HG03520 (cell line): ENCODE results near the gene TTLL13.
"Not testable (repeated sequence)": the region's sequence is repeated elsewhere in the genome, so short reads cannot be mapped to it uniquely, and the experiment has no call there.

Experiments used
- ATAC-seq: cut with Tn5 transposase; IDR thresholded peaks from one replicate; pipeline ENCODE4 v1.9.1; 2021; ENCODE audit warnings: mild to moderate bottlenecking, moderate library complexity; ENCODE audit not compliant: unreplicated experiment

The TTLL13 gene

DNA sequence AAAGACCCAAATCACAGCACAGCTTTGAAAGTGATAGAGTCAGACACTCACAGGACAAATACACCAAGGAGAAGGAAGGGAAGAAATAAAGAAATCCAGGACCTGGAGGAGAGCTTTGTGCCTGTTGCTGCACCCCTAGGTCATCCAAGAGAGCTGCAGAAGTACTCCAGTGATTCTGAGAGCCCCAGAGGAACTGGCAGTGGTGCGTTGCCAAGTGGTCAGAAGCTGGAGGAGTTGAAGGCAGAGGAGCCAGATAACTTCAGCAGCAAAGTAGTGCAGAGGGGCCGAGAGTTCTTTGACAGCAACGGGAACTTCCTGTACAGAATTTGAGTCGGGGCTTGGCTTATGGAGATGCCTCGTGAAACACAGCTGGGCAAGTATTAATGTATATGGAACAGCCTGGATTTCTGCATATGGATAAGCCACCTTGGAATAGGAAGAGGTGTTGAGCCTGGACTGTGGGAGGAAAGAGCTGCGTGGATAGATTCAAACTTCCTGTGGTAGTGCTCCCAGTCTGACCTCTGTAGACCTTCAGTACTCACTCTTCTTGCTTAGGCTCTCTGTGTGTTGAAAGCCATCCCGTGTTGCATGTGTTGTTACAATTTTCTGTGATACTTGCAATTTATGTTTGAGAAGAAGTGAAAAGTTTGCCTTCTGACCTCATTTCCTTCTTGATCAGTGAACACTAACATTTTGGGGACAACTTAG is 22.3 kb downstream of the TTLL13 start:
- no peak for ATAC-seq

GRCh38 chr15:90278467-90278866 is 29.1 kb downstream of the TTLL13 start:
- ATAC-seq, result not testable (repeated sequence)

- not testable (repeated sequence) for ATAC-seq
Measured at GRCh38 chr15:90280743-90281142, 31.4 kb downstream of the TTLL13 start.

- not testable (repeated sequence) for ATAC-seq
Measured at GRCh38 chr15:90281637-90282036, 32.3 kb downstream of the TTLL13 start.

DNA sequence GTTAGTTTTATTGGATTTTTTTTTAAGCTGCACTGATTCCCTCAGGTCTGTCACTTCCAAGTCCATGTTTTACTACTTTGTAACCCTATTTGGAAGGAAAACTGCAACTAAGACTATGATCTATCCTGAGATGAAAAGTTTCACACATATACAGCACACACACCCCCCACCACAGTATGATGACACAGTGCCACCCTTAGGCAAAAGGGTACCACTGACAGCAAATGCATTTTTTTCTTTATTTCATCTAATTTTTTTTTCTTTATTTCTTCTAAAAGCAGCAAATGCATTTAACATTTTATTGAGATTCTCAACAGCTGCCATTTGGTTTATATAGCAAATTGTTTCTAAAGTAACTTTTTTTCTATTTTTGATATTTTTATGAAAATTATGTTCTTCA is 37.3 kb downstream of the TTLL13 start:
- ATAC-seq, result no peak

DNA sequence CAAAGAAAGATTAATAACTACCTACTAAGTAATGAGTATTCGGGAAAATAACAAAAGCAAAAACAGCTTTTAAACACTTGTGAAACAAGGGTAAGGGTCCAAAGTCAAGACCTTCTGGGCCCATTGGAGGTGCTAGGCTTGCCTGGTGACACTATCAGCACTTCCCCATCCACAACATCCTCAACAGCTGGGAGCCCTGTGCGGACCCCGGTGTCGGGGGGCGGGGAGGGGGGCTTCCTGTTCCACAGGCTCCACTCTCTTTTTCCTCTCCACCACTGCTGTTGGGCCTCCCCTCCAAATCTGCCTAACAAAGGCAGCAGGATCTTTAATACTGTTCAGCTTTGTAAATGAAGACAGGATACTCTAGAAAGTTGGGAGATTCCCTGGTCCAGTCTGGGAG is 37.7 kb downstream of the TTLL13 start:
- ATAC-seq, result no peak

DNA sequence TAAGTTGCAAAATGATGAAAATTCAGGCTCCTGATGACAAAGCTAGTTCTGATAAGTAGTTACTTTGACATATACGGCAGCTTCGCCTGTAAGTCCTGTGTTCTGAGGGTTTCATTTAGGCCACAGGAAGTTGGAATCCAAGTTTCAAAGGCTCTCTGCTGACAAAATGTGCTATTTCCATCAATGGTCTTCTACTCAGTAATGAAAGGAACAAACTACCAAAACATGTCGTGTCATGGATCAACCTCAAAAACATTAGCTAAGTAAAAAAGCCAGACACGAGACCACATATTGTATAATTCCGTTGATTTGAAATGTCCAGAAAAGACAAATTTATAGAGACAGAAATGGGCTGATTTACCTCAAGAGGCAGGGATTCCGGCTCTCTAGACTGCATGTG is 38.6 kb downstream of the TTLL13 start:
- ATAC-seq, result no peak

DNA sequence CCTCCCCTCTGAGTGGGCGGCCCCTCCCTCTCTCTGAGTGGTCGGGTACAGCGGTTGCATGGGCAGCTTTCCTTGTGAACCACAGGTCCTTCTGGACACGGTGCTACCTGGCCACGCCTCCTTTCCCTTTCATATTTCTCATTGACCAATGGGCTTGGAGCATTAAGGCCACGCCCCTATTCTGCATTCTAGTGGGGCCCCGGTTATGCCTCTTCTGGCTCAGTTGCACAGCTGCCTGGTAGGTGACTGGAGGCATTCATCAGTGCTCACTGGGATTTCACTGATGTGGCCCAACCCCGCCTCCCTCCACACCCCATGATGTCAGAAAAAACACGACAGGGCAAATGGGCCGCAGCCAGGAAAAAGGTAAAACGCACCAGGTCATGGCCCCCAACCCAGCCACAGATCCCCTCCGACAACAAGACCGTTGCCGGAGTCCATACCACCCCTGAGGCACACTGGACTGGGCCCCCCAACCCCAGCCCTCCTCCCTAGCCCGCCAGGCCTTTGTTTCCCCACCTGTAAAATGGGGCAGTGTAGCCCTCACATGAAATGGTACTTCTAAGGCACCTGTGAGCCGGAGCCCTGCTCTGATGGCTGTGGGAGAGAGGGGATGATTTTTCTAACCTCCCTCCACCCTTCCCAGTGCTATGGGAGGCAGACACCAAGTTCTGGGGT is 42.5 kb downstream of the TTLL13 start:
- ATAC-seq, result no peak

DNA sequence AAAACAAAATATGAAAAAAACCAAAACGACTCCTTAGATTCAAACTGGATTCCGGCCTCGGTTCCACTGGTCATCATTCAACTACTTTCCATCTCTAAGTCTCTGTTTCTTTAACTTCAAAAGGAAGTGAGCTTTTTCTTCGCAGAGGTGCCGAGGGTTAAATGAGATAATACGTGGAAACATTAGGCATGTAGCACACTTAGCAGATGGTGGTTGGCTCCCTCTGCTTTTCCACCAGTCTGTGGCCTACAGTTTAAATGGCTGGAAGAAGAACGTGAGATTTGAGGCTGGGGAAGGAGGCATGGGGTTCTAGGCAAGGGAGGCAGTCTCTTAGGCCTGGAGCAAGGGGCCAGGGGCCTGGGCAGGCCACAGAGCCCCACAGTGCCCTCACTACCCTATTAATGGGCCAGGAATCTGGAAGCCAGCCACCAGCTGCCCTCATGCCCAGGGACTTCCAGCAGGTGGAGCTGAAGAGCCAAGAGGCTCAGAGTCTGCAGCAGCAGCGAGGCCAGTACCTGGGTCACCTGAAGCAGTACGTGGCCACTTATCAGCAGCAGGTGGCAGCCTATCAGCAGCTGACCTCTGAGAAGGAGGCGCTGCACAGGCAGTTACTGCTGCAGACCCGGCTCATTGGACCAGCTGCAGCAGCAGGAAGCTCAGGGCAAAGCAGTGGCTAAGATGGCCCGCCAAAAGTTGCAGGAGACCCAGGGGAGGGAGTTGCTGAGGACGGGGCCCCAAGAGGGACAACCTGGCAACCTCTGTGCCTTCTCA is 43.9 kb downstream of the TTLL13 start:
- ATAC-seq, result not testable (repeated sequence)

DNA sequence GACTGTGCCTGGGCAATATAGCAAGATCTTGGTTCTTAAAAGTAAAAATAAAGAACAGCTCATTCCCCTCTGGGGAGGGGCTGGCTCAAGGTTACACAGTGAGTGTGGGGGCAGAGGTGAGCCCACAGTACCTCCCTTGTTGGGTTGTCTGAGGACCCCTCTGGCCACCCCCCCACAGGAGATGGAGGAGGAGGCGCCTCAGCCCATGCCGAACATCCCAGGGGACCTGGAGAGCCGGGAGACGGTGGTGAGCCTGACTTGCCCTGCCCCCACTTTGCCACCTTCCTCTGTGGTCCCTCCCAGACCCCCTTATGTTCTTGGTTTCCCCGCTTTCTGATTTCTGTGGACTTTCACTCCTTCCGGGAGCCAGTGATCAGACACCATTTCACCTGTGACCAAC is 44.8 kb downstream of the TTLL13 start:
- ATAC-seq, result no peak

- ATAC-seq, result no peak
Measured at GRCh38 chr15:90294601-90295269, 45.4 kb downstream of the TTLL13 start.

DNA sequence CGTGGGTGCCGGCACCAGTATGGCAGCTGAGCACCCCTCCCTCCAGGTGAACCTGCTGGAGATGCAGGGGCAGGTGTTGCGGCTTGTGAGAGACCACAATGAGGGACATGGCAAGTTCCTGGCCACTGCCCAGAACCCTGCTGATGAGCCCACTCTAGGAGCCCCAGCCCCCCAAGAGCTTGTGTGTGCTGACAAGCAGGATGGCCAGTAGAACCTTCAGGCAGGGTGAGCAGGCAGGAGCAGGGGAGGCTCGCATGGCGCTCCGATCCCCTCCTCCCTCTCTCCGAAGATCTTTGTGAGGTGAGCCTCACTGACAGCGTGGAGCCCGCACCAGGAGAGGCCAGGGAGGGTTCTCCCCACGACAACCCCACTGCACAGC is 45.9 kb downstream of the TTLL13 start:
- ATAC-seq, result no peak

- ATAC-seq, result not testable (repeated sequence)
Measured at GRCh38 chr15:90296316-90296884, 47.0 kb downstream of the TTLL13 start.

GRCh38 chr15:90297021-90297420 is 47.7 kb downstream of the TTLL13 start:
- ATAC-seq, result no peak

GRCh38 chr15:90300541-90300940 is 51.2 kb downstream of the TTLL13 start:
- ATAC-seq, result no peak

DNA sequence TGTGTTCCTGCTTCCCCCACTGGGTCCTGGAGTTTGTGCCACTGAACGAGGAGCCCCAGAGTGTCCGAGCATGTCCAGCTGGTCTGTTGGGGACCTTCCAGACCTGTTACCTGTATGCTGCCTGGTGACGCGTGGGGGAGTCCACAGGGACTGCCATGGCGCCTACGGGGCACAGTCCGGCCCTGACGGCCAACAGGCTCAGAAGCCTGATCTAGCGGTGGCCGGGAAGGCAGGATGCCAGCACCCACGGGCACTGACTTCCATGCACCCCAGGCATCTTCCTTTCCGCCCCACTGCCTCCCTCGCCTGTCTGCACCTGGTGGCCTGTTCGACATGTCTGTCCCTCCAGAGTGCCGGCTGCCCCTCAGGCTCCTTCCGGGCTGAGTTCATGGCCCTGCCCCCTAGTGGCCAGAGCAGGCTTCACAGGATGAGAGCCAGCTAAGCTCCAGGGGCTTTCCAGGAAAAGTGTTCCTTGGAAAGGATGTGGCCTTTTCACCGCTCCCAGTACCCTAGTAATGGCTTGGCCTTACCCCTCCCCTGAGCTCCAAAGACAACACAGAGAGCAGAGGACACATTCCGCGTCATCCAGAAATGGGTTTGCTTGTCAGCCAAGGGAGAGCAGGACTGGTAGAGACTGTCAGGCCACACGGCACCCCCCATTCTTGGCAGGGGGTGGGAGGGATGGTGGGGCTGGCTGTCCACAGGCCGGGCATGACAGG is 51.8 kb downstream of the TTLL13 start:
- no peak for ATAC-seq

- ATAC-seq, result no peak
Measured at GRCh38 chr15:90301707-90302300, 52.4 kb downstream of the TTLL13 start.

DNA sequence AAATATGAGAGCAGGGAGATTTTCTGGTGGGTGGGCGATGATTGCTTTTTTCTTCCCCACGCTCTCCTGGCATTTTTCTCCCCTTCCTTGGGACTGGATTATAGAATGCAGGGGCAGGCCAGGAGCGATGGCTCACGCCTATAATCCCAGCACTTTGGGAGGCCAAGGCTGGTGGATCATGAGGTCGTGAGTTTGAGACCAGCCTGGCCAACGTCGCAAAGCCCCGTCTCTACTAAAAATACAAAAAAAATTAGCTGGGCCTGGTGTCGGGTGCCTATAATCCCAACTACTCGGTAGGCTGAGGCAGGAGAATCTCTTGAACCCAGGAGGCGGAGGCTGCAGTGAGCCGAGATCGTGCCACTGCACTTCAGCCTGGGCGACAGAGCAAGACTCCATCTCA is 56.0 kb downstream of the TTLL13 start:
- ATAC-seq, result not testable (repeated sequence)

- ATAC-seq, result no peak
Measured at GRCh38 chr15:90305932-90306331, 56.6 kb downstream of the TTLL13 start.

GRCh38 chr15:90306560-90306959 is 57.2 kb downstream of the TTLL13 start:
- peak; percentile 68 for ATAC-seq
